PC-9 (cell line): ENCODE results near the gene INPP5F.

Source experiments
- CTCF ChIP-seq: fragments of 200-600 bp; sonication (generic); conservative IDR thresholded peaks from 2 replicates; pipeline ENCODE4 v1.6.1; 2017; ENCODE audit warnings: mixed run types, antibody characterized with exemption, mild to moderate bottlenecking, moderate library complexity
- EZH2 ChIP-seq: fragments of 200-600 bp; sonication (generic); IDR thresholded peaks from 2 replicates; pipeline ENCODE4 v1.8.0; 2017; ENCODE audit warnings: antibody characterized with exemption, low read depth

GRCh38 chr10:119863951-119864565 lies 138.2 kb downstream of the INPP5F start:
- no peak for TF ChIP-seq CTCF
- no peak for TF ChIP-seq EZH2
